Occipital lobe (tissue), 2 donors: ENCODE results near the gene DYNLT2B. TPM values are rescaled to one million over a fixed set of nuclear protein-coding genes. Genes with fewer than 3 reads are reported as not detected.
"Not testable (repeated sequence)": the region's sequence is repeated elsewhere in the genome, so short reads cannot be mapped to it uniquely, and the experiment has no call there.

Experiments used
- DNase-seq: peaks from one replicate; lab custom pipeline; 2025; lab: John Stamatoyannopoulos, UW
- total RNA-seq: library from RNA; depleted of rRNA; stranded (reverse); fragments of >200 nt; gene quantifications from one replicate; pipeline ENCODE4 v1.2.3, GENCODE V29; 2014

Gene DYNLT2B
- total RNA-seq, result 33.8 TPM

- DNase-seq, result peak; percentile 86
Observed at GRCh38 chr3:196317687-196318467, at the start of gene DYNLT2B. Gene DYNLT2B, minus strand, starts transcription at chr3:196318240. Its CDS starts 88 bp downstream, at chr3:196318152.

- DNase-seq, result no peak
Observed at GRCh38 chr3:196365736-196366135, 47.7 kb upstream of the DYNLT2B start.

GRCh38 chr3:196360586-196360985 is 42.5 kb upstream of the DYNLT2B start:
- no peak for DNase-seq

- DNase-seq, result not testable (repeated sequence)
Observed at GRCh38 chr3:196358540-196358939, 40.5 kb upstream of the DYNLT2B start.

- no peak for DNase-seq
Observed at GRCh38 chr3:196357905-196358304, 39.9 kb upstream of the DYNLT2B start.

- no peak for DNase-seq
Observed at GRCh38 chr3:196356556-196356955, 38.5 kb upstream of the DYNLT2B start.

GRCh38 chr3:196355668-196356067 is 37.6 kb upstream of the DYNLT2B start:
- no peak for DNase-seq

- DNase-seq, result no peak
Observed at GRCh38 chr3:196354132-196354531, 36.1 kb upstream of the DYNLT2B start.

GRCh38 chr3:196351541-196351940 is 33.5 kb upstream of the DYNLT2B start:
- no peak for DNase-seq

- DNase-seq, result no peak
Observed at GRCh38 chr3:196350067-196350466, 32.0 kb upstream of the DYNLT2B start.

- no peak for DNase-seq
Observed at GRCh38 chr3:196348698-196349097, 30.7 kb upstream of the DYNLT2B start.

- no peak for DNase-seq
Observed at GRCh38 chr3:196344663-196345062, 26.6 kb upstream of the DYNLT2B start.

- DNase-seq, result not testable (repeated sequence)
Observed at GRCh38 chr3:196343917-196344316, 25.9 kb upstream of the DYNLT2B start.

- no peak for DNase-seq
Observed at GRCh38 chr3:196341137-196341536, 23.1 kb upstream of the DYNLT2B start.

- DNase-seq, result no peak
Observed at GRCh38 chr3:196340466-196340865, 22.4 kb upstream of the DYNLT2B start.

- no peak for DNase-seq
Observed at GRCh38 chr3:196339493-196340254, 21.6 kb upstream of the DYNLT2B start.

GRCh38 chr3:196339044-196339443 is 21.0 kb upstream of the DYNLT2B start:
- DNase-seq, result no peak

- DNase-seq, result no peak
Observed at GRCh38 chr3:196336319-196337145, 18.5 kb upstream of the DYNLT2B start.

GRCh38 chr3:196335503-196335948 is 17.5 kb upstream of the DYNLT2B start:
- DNase-seq, result no peak

GRCh38 chr3:196334982-196335381 is 16.9 kb upstream of the DYNLT2B start:
- no peak for DNase-seq

GRCh38 chr3:196332168-196332567 is 14.1 kb upstream of the DYNLT2B start:
- no peak for DNase-seq

- DNase-seq, result no peak
Observed at GRCh38 chr3:196327405-196327804, 9.4 kb upstream of the DYNLT2B start.
